D721Med (cell line): ENCODE measurements around the gene MS4A10.

Experiments
- DNase-seq: peaks from one replicate; pipeline ENCODE4 v3.0.0; 2011; ENCODE audit warnings: low spot score; ENCODE audit not compliant: insufficient read length
- FAIRE-seq: peaks from 2 replicates; lab custom pipeline; 2011; peaks lifted over from hg19 to GRCh38; lab: Jason Lieb, UNC
- CTCF ChIP-seq: IDR thresholded peaks from 2 replicates; pipeline ENCODE4 v1.5.1; 2012; ENCODE audit warnings: mild to moderate bottlenecking, control low read depth; ENCODE audit not compliant: insufficient read depth; ENCODE audit errors: missing control alignments

The MS4A10 gene

GRCh38 chr11:60825118-60825517, 40.0 kb downstream of the MS4A10 start:
- no peak for DNase-seq
- no peak for TF ChIP-seq CTCF
- FAIRE-seq, result no peak

- FAIRE-seq, result no peak
- TF ChIP-seq CTCF, result no peak
- no peak for DNase-seq
These were observed 40.7 kb downstream of the MS4A10 start for GRCh38 chr11:60825790-60826189.

- DNase-seq, result no peak
- no peak for FAIRE-seq
- TF ChIP-seq CTCF, result no peak
These were observed 45.5 kb downstream of the MS4A10 start for GRCh38 chr11:60830478-60831142.

- FAIRE-seq (no peak), DNase-seq (peak; percentile 70)
- TF ChIP-seq CTCF, result peak; percentile 98
These were observed 46.0 kb downstream of the MS4A10 start for GRCh38 chr11:60831143-60831500.

- no peak for TF ChIP-seq CTCF
- DNase-seq, result no peak
- no peak for FAIRE-seq
These were observed 46.5 kb downstream of the MS4A10 start for GRCh38 chr11:60831501-60832079.

- FAIRE-seq (no peak), DNase-seq (no peak)
- no peak for TF ChIP-seq CTCF
These were observed 49.8 kb downstream of the MS4A10 start for GRCh38 chr11:60834742-60835533.

- FAIRE-seq (no peak), DNase-seq (no peak)
- no peak for TF ChIP-seq CTCF
These were observed 50.4 kb downstream of the MS4A10 start for GRCh38 chr11:60835534-60835846.
